Amygdala (tissue), 56 donors: ENCODE measurements around the gene TGDS.

Source experiments
- DNase-seq, 56 donors: peaks; one replicate each; lab custom pipeline; 2025; lab: John Stamatoyannopoulos, UW

Gene TGDS

DNA sequence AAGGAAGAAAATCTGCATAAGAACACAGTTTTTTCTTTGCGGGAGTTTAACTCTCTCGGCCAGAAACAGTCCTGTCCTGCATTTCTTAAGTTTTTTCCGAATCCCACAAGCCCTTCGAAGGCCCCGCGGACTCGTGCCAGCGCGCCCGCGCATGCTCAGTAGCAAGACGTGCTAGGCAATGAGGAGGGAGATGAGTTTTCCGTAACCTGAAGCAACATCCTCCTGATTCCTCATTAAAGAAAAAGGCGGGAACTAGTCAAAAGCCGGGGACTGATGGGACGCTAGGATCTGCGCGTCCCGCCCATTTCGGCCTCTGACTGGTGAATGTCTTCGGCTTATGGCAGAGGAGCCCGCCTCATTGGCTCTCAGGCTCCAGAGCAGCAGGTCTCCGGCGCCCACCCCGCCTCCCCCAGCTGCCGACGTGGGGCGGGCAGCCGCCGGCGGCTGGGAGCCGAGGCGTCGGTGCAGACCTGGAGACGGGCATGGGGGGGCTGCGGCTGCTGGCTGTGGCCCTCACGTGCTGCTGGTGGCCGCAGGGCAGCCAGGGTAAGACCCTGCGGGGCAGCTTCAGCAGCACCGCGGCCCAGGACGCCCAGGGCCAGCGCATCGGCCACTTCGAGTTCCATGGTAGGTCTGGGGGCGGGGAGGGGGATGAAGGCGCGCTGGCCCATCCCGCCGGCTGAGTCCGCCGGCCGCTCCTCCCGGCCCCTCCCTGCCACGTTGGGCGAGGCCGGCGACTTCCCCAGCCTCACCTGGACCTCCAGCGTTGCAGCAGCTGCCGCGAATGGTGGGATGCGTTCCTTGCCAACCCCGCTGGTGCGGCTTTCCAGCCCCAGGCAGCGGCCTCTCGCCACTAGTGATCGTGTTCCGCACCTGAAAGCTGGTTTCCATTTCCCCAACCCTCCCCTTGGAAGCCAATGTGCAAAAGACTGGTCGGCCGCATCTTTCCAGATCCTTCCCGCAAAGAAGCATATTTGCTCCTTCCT is 5.8 kb upstream of the TGDS start, which contains the start of gene GPR180:
Gene GPR180 (plus strand): TSS at position 412 of the 986 bp plus-strand sequence. CDS start 71 bp downstream, at position 483.
- DNase-seq, result peak; percentile 31 to 98 (median 92)

DNA sequence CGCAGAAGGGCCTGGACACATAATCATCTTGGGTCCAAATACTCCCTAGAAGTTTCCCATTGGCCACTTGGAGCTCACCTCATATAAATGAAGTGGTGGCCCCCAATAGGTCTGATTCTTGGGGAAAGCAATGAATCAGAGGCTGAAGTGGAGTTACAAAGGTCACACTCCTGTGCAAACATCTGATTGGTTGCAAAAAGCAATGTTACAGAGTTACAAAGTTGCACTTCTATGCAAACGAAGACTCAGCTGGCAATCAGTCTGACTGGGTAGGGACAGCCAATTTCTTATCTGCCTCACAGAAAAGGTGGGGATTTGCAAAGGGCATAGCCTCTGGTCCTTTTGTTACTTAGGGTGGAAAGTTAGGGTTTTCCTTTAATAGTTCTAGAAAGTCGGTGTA is 3.9 kb upstream of the TGDS start:
- DNase-seq, result no peak

DNA sequence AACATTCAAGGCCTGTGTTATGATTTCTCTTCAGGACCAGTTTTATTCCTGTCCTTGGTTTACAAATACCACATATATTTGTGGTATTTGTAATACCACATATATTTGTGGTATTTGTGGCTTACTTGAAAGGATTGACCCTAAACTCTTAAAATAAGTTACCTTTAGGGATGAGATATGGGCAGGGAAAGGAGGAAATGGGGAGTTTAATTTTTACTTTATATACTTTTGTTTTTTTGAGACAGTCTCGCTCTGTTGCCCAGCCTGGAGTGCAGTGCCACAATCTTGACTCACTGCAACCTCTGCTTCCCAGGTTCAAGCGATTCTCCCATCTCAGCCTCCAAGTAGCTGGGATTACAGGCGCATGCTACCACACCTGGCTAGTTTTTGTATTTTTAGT is 2.3 kb upstream of the TGDS start:
- no peak for DNase-seq

DNA sequence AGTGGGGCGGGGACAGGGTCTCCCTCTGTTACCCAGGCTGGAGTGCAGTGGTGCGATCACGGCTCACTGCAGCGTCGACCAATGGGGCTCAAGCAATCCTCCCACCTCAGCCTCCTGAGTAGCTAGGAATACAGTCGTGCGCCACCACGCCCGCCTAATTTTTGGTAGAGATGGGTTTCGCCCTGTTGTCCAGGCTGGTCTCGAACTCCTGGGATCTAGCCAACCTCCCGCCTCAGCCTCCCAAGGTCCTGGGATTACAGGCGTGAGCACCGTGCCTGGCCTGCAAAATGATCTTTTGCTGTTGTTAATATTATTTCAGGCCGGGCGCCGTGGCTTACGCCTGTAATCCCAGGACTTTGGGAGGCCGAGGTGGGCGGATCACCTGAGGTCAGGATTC is 621 bp upstream of the TGDS start:
- DNase-seq, result peak in 4 of 56 donors; percentile 2 to 38 (median 18)

DNA sequence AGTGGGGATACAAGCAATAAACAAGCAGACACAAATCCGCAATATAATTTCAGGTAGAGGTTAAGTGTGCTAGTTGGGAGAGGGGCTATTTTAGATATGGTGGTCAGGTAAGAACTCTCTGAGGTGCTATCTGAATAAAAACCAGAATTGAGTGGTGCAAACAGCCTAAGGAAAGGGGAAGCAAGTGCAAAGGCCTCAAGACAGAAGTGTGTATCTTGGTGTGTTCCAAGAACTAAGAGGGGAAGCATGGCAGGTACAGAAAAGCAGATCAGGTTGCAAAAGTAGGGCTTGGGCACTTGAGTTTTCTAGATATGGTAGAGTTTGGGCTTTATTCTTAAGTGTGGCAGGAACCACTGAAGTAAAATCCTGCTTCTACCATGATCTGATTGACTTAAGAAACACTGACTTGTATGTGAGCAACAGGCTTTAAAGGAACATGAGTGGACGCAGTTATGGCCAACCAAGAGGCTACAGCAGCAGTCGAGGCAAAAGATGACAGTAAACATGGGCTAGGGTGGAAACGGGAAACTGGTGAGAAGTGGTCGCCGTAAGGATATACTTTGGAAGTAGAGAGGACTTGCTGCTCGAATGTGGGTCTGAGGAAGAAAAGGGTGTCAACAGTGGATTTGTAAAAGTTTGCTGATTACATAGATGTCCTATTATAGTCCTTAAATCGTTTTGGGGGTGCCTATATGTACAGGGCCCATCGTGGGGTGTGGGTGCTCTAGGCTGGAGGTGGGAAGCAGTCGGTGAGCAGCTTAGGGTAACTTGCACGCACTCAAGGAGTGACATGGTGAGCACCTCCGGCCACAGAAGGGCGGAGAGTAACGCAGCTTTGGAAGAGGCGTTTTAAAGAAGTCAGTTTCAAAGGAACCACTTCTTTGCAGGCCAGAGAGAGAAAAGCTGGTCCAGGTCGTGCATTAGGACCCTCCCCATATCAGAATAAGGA is 677 bp downstream of the TGDS start:
- DNase-seq, result peak in 6 of 56 donors; percentile 30 to 57 (median 40)

DNA sequence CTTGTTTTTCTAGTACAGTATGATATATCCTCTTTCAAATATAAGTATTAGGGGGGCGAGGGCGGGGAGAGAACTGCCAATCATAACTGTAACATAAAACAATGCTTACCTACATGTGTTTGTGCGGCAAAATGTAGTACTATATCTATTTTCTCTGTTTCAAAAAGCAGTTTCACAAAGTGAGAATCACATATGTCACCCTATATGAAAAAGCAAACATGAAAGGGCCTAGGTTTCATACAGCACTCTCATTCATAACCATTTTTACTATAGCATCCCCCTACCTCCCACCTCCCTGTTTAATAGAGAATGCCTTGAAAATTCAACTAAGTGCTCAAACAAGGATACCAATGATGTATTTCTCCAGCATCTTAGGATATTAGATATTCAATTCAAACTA is 5.2 kb downstream of the TGDS start:
- no peak for DNase-seq

DNA sequence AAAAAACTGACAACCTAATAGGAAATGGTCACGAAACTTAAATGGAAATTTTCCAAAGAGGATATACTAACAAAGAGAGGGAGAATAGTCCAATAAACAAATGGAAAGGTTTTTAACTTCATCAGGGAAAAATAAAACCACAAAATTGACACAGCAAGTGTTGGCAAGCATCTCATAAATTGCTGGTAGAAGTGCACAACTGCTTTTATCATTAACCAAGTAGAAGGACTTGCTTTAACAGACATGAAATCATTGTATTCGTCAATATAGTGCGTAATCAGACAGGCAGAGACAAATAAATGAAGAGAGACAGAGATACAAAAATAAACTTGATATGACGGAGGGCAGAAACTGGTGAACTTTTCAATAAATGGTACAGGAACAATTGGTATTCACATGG is 7.4 kb downstream of the TGDS start:
- no peak for DNase-seq

DNA sequence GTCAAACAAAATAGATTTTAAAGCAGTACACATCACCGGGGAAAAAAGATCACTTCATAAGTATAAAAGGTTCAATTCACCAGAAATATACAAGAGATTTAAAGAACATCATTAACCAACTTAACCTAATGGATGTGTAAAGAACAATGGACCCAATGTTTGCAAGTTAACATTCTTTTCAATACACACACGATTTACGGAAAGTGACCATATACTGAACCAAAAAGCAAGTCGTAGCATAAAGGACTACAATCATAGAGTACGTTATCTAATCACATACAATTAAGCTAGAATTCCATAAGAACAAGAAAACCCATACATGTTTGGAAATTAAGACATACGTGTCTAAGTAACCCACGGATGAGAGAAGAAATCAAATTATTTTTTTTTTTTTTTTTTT is 9.6 kb downstream of the TGDS start:
- no peak for DNase-seq

DNA sequence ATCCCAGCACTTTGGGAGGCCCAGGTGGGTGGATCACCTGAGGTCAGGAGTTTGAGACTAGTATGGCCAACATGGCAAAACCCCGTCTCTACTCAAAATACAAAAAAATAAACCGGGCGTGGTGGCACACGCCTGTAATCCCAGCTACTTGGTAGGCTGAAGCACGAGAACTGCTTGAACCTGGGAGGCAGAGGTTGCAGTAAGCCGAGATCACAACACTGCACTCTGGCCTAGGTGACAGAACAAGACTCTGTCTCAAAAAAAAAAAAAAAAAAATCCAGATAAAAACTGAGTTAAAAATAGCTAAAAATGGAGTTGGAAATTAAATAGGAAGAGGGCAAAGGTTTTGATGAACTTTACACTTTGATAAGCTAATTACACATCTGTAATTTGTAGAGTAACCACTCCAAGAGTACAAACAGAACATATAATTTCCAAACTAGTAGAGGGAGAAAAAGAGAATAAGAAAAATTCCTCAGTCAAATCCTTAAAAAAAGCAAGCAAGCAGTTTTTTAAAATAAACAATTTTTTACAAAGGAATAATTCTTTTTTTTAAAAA is 10.3 kb downstream of the TGDS start:
- no peak for DNase-seq

DNA sequence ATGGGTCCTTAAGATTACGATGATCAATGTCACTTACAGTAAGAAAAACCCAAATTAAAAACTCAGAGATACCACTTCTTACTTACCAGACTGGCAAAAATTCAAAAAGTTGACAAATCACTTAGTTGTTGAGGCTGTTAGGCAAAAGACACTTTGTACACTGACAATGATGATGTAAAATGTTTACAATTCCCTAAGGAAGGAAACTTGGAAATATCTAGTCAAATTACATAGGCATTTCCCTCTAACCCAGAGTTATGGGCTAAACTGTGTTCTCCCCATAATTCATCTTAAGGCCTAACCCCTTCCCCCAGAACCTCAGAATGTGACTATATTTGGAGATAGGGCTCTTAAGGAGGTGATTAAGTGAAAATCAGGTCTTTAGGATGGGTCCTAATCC is 12.0 kb downstream of the TGDS start:
- DNase-seq, result no peak

DNA sequence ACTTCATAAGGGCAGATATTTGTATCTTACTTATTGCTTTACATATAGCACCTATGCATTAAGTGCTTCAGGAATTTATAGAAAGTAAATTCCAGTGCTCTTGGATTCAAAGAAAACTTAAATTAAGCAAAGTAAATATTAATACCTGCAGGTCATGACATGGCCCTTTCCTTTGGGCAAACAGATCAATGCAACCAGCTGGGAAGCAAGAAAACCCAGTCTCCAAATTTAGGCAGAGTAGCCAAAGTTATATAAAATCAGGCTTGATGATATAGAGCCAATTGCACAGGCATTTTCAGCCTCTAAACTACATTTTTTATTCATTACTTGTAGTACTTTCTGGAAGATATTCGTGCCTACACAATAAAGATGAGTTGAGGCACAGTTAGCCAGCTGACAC is 16.9 kb downstream of the TGDS start:
- DNase-seq, result no peak

DNA sequence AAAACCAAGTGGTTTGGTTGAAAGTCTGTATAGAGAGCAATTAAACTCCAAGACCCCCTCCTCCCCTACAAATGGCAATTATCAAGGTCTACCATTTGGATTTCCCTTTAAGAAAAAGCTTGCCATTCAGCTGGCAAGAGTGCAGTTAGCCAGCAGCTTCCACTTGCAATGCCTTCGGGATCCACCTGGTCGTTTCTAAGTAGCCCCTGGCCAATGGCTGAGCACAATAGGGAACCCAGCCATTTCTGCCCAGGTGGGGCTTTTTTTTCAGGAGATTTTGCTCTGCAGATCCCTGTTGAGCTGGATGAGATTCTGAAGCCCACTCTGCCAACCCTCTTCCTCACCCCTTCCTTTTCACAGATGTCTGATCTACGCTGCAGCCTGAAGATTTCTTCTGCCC is 26.3 kb downstream of the TGDS start:
- DNase-seq, result no peak

DNA sequence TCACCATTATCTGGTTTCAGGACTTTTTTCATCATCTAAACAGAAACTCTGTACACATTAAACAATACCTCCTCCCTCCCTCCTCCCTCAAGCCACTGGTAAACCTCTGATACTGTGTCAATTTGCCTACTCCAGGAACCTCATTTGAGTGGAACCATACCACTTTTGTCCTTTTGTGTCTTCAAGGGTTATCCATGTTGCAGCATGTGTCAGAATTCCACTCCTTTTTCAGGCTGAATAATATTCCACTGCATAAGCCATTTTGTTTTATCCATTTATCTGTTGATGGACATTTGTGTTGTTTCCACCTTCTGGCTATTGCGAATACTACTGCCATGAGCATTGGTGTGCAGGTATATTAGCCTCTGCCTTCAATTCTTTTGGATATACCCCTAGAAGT is 27.5 kb downstream of the TGDS start:
- no peak for DNase-seq

DNA sequence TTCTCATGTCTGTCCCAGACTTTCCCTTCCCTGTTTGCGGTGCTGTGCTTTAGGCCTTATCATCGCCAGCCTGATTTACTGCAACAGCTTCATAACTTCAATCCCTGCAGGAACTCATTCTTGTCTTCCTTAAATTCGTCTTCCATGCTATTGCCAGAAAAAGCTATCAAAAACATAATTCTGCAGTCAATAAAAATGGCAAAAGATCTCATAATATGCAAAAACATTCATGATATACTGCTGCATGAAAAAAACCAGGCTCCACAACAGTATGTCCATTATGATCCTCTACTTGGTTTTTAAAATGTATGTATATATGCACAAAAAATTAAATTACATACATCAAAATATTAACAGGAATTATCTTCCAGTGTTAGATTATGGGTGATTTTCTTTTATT is 28.4 kb downstream of the TGDS start:
- no peak for DNase-seq

DNA sequence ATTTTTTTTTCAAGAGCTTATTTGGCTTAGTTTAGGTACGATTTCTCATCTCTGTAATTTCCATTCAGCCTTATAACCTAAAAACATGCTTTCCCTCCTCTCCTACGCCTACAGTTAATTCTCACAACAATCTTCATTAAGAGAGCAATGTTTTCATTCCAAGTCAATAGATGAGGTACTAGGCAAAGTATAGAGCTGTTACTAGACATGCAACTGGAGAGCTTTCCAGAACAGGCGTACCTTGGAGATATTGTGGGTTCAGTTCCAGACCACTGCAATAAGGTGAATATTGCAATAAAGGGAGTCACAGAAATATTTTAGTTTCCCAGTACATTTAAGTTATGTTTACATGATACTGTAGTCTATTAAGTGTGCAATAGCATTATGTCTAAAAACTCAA is 34.8 kb downstream of the TGDS start:
- DNase-seq, result no peak

DNA sequence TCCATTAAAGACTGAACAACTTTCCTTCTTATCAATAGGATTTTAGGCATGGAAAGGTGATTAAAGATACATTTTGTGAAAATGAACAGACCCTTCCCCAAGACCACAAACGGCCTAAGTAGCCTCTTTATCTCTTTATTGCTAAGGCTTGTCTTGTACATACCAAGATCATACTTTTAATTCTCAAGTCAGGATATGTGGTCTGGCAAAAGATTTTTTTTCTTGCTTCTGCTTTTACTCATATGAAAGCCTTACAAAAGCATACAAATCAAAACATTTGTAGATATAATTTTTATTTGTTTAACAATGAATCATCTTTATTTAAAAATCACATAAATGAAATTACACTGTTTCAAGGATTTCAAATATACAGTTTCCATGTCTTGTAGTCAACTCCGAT is 35.8 kb downstream of the TGDS start:
- no peak for DNase-seq

DNA sequence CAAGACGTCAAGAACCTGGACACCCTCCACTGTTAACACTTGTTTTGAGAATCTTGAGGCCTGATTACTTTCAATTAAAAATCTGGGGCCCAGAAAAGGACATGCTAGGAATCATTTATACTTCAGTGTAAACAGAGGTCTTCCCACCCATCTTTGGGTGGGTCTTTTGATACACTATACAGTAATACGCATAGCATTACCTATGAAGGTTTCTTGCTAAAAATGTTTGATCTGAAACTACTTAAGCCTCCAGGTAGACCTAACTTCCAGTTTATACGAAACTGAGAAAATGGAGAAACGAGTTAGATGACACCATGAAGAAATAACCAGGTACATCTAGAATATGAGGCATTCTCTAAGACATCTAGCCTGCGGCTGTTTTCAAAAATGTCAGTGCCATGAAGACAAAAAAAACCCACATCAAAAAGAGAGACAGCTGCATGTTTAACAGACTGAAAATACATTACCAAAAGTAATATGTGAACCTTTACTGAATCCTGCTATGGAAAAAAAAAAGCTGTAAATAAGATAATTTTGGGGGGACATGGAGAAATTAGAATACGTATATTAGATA is 36.6 kb downstream of the TGDS start:
- DNase-seq, result no peak

DNA sequence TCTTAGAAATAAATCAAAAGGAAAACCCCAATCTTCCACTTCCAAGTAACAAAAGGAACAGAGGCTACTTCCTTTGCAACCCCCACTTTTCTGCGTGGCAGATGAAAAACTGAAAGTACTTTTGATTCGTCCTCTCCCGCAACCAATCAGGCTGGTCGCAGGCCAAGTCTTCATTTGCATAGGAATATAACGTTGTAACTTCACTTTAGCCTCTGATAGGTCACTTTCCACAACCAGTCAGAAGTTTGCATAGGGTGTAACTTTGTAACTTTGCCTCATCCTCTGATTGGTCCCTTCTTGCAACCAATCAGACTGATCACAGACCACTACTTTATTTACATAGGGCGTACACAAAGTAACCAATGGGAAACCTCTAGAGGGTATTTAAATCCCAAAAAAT is 37.2 kb downstream of the TGDS start:
- DNase-seq, result no peak

DNA sequence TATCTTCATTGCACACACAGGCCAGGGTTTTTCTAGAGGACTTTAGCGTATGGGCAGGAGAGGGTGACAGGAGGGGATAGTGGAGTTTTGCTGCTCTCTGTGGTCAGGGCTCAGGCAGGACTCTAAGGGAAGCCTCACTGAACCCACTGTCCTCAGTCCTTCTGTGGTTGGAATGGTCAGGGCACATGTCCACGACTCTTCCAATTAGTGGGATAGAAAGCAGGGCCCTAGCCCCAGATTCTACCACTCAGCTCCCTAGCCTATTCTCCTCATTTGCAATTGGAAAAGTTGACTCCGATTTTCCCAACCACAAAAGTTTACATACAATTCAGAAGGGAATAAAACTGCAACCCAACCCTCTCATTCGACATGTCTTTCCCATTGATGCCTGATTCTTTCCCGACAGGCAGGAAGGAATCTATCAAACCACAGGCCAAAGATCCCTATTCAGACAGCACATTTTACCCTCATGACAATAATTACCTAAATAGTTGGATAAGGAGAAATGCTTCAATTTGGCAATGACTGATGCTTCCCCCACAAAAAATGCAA is 38.2 kb downstream of the TGDS start:
- no peak for DNase-seq

DNA sequence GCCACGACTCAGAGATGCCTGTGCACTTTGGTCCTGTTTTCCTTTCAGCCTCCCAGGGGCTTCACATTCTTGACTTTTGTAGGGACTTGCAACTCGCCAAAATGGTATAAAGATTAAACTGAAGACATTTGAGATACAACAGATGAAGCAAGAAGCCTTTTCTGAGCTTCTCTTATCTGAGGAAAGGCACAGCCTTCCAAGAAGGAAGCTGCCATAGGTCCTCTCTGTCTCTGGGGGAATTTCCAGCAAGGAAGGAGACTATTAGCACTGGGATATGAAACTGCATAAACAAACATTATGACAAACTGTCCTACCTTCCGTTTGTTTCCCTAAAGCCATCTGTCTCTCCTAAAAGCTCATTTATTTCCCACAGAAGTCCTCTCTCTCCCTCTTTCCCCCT is 39.3 kb downstream of the TGDS start:
- no peak for DNase-seq
